Endothelial cell of umbilical vein (primary cell): ENCODE results near the gene VPS45.
"Not testable (repeated sequence)": the region's sequence is repeated elsewhere in the genome, so short reads cannot be mapped to it uniquely, and the experiment has no call there.

Source experiments
- CTCF ChIP-seq, 2 donors: IDR thresholded peaks; 1 replicate in 1 of 2; 2 replicates in 1 of 2; pipeline ENCODE4 v1.5.1; 2011; ENCODE audit warnings: low read length in 2 of 2, mild to moderate bottlenecking in 2 of 2, moderate library complexity in 2 of 2, control low read depth in 1 of 2, inconsistent platforms in 1 of 2, low read depth in 1 of 2; ENCODE audit not compliant: insufficient read depth in 1 of 2; ENCODE audit errors: extremely low read depth in 1 of 2
- EZH2 ChIP-seq: IDR thresholded peaks from 2 replicates; pipeline ENCODE4 v1.6.1; 2012; ENCODE audit warnings: borderline replicate concordance, low read depth, mild to moderate bottlenecking, moderate library complexity, low read length, inconsistent platforms; ENCODE audit not compliant: severe bottlenecking
- FOS ChIP-seq: IDR thresholded peaks from 2 replicates; pipeline ENCODE4 v1.6.1; 2011; ENCODE audit warnings: mild to moderate bottlenecking, low read length, moderate library complexity, borderline replicate concordance; ENCODE audit not compliant: insufficient read depth
- GATA2 ChIP-seq: IDR thresholded peaks from 2 replicates; pipeline ENCODE4 v1.7.0; 2011; ENCODE audit warnings: low read depth, mild to moderate bottlenecking, moderate library complexity, mixed read lengths, low read length; ENCODE audit not compliant: insufficient read length, insufficient read depth
- JUN ChIP-seq: IDR thresholded peaks from 2 replicates; pipeline ENCODE4 v1.6.1; 2011; ENCODE audit warnings: borderline replicate concordance, low read depth; ENCODE audit not compliant: insufficient read length, insufficient read depth
- MAX ChIP-seq: IDR thresholded peaks from 2 replicates; pipeline ENCODE4 v1.6.1; 2011; ENCODE audit not compliant: insufficient read depth, insufficient read length
- POLR2A ChIP-seq: IDR thresholded peaks from 2 replicates; pipeline ENCODE4 v1.6.1; 2012; ENCODE audit warnings: low read depth, mild to moderate bottlenecking, control low read depth, low read length
- POLR2AphosphoS5 ChIP-seq: IDR thresholded peaks from 2 replicates; pipeline ENCODE4 v1.6.1; 2012; ENCODE audit warnings: low read depth, mild to moderate bottlenecking, control low read depth, low read length, moderate library complexity; ENCODE audit not compliant: insufficient read depth

- not testable (repeated sequence) for TF ChIP-seq POLR2AphosphoS5; CTCF (IDR thresholded peaks at IDR 0.05; ENCODE audit: extremely low read depth in 1 of 2, insufficient read depth in 1 of 2, low read depth in 1 of 2, low read length in 2 of 2); EZH2; GATA2; POLR2A; MAX; JUN
- TF ChIP-seq FOS, result peak; percentile 40
Observed at GRCh38 chr1:150051905-150052412, 15.6 kb upstream of the VPS45 start.
